GM12874 (cell line): Measurements from ENCODE around the gene ACAN.

Experiments
- TF ChIP-seq, protein P1 (sequence below): IDR thresholded peaks from 2 replicates; pipeline ENCODE4 v1.5.1; 2011; ENCODE audit warnings: low read depth, mild to moderate bottlenecking, control low read depth, low read length, moderate library complexity; ENCODE audit not compliant: insufficient read depth

The ACAN gene

DNA sequence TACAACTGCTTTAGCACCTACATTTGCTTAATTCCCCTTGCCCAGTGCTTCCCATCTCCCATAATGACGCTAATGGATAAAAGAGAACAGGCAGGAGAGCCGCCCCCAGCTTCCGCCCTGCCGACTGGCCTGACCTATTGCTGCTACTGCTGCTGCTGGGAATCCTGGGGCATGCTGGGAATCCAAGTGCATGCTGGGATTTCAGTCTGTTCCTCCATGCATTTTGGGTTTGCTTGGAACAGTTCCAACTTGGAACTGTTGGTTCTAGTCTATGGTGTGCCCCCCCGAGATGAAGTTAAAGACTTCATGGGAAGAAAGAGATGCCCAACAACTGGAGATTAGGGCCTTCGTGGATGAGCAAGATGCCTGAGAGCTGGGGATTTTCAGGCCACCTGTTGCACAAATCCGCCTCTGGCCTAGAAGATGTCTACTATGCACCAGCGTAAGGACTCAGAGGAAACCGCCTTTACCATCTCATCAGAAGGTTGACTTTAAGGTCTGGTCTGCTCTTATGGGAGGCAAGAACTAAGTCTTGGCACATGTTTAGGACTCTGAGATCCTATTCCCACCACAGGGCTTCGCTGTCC lies 63.2 kb downstream of the ACAN start:
- TF ChIP-seq, protein P1, sequence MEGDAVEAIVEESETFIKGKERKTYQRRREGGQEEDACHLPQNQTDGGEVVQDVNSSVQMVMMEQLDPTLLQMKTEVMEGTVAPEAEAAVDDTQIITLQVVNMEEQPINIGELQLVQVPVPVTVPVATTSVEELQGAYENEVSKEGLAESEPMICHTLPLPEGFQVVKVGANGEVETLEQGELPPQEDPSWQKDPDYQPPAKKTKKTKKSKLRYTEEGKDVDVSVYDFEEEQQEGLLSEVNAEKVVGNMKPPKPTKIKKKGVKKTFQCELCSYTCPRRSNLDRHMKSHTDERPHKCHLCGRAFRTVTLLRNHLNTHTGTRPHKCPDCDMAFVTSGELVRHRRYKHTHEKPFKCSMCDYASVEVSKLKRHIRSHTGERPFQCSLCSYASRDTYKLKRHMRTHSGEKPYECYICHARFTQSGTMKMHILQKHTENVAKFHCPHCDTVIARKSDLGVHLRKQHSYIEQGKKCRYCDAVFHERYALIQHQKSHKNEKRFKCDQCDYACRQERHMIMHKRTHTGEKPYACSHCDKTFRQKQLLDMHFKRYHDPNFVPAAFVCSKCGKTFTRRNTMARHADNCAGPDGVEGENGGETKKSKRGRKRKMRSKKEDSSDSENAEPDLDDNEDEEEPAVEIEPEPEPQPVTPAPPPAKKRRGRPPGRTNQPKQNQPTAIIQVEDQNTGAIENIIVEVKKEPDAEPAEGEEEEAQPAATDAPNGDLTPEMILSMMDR = no peak

DNA sequence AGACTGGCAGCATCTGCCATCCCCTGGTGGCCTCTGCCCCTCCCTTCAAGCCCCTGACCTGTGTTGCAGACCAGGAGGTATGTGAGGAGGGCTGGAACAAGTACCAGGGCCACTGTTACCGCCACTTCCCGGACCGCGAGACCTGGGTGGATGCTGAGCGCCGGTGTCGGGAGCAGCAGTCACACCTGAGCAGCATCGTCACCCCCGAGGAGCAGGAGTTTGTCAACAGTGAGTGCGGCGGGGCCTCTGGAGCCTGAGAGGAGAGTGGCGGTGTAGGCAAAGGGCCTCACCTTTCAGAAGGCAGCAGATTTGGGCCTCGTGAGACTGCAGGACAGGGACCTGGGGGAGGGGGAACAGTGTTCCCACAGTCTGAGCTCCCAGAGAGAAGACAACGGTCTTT lies 68.1 kb downstream of the ACAN start:
- TF ChIP-seq, protein P1 = no peak

DNA sequence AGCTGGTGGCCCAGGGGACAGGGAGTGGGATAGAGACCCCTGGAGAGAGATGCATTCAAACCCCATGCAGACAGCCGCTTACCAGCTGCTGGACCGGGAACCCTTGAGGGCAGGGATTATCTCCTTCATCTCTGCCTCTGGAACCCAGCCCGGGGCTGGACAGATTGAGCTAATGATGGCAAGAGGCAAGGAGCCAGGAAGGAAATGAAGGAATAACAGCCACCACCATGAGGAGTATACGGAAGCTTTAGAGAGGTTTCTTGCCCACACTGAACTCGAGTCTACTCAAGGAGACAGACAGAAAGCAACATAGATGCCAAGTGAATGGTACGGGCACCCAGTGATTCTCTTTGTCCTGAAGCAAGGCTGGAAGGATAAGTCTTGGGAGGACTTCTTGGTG lies 68.9 kb downstream of the ACAN start:
- TF ChIP-seq, protein P1 = no peak

DNA sequence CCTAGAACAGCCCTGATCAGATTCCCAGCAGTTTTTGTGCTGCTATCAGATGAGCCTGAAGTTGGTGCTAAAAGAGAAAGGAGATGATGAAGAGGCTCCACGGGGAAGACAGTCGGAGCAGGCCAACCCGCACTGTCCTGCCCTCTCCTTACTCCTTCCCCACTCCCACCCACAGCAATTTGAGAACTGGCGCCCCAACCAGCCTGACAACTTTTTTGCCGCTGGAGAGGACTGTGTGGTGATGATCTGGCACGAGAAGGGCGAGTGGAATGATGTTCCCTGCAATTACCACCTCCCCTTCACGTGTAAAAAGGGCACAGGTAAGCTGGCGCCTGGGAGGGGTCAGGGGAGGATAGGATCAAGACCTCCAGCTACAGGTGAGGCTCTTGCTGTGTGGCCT lies 69.5 kb downstream of the ACAN start:
- TF ChIP-seq, protein P1 = no peak

DNA sequence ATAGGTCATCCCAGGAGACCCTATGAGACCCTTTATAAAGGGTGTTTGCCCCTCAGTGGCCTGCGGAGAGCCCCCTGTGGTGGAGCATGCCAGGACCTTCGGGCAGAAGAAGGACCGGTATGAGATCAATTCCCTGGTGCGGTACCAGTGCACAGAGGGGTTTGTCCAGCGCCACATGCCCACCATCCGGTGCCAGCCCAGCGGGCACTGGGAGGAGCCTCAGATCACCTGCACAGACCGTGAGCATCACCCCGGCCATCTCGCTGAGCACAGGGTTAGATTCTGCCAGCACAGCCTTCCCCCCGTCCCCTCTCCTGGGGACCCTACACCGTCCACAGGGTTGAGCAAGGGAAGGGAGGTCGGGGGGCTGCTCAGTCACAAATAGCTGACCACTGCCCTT lies 70.5 kb downstream of the ACAN start:
- TF ChIP-seq, protein P1 = no peak

DNA sequence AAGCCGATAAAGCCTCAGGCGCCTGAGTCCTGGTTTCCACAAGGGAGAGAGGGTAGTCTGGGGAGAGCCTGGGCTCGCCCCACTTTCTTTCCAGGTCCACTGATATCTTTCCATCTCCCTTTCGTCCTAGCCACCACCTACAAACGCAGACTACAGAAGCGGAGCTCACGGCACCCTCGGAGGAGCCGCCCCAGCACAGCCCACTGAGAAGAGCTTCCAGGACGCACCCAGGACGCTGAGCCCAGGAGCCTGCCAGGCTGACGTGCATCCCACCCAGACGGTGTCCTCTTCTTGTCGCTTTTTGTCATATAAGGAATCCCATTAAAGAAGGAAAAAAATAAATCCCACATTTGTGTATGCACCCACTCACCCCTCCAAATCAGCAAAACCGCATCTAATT lies 71.0 kb downstream of the ACAN start:
- TF ChIP-seq, protein P1 = no peak

DNA sequence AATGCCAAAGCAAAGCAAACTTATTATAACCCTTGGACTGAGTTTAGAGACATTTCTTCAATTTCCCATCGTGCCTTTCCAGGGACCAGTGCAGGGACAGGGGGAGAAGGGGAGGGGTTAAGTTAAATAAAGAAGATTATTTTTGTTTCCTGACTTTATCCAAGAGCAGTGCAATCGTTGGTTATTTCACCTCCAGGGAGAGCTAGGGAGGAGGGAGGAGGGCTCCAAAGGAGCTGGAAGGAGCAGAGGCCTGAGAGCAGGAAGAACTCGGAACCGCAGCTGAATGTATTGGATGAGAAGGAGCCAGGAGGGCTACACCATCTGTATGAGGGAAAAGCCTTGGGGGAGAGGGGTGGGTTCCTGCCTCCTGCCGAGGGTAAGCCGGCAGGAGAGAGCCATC lies 71.4 kb downstream of the ACAN start:
- TF ChIP-seq, protein P1 = no peak
